ENCODE data around the gene CPPED1.

DNA sequence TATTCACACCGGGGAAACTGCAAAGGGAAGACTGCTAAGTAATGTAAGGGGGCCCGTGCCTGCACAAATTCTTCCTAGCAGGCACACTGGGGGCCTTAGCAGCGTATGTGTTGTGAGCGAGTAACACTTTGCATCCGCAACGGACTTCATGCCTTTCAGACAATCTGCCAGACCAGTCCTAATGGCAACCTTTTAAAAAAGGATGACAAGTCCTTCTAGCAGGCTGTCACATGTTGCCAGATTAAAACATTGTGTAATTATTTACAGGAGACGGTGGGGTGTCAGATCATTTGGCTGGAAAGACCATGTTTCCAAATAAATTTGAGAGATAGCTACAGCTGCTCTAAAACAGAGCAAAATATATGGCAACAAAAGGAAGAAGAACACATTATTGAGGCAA, 46.1 kb downstream of the CPPED1 start:
- TF ChIP-seq, protein P1, sequence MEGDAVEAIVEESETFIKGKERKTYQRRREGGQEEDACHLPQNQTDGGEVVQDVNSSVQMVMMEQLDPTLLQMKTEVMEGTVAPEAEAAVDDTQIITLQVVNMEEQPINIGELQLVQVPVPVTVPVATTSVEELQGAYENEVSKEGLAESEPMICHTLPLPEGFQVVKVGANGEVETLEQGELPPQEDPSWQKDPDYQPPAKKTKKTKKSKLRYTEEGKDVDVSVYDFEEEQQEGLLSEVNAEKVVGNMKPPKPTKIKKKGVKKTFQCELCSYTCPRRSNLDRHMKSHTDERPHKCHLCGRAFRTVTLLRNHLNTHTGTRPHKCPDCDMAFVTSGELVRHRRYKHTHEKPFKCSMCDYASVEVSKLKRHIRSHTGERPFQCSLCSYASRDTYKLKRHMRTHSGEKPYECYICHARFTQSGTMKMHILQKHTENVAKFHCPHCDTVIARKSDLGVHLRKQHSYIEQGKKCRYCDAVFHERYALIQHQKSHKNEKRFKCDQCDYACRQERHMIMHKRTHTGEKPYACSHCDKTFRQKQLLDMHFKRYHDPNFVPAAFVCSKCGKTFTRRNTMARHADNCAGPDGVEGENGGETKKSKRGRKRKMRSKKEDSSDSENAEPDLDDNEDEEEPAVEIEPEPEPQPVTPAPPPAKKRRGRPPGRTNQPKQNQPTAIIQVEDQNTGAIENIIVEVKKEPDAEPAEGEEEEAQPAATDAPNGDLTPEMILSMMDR (conservative IDR thresholded peaks at IDR 0.05), result no peak
- TF ChIP-seq ZFX (IDR thresholded peaks at IDR 0.05), result no peak
